Measurements from ENCODE around the gene MCL1. TPM values are rescaled to one million over a fixed set of nuclear protein-coding genes. Genes with fewer than 3 reads are reported as not detected.

The MCL1 gene
- total and polyA plus RNA-seq, 12 donors = 57.4 to 299 (median 192) TPM

- 0 to 1% (median 0%) methylated on average over 7 to 18 of the region's 18 CpGs for whole genome bisulfite sequencing, 4 donors
- peaks cover 57 to 75% of the 10 kb centered on the region in 2 donors for H3K4me1 ChIP-seq (replicated peaks in 1 of 2)
These were observed 17.4 kb downstream of the MCL1 start for GRCh38 chr1:150561974-150562445.

GRCh38 chr1:150561254-150561973 lies 18.0 kb downstream of the MCL1 start:
- Histone ChIP-seq H3K4me3 (peak overlapping the region in 3 of 4 donors; percentile 16 to 72 (median 27)), H3K27ac (peak overlapping the region; percentile 96 to 100 (median 100)), H3K9me3 (replicated peaks in 1 of 3) (no peaks in the 10 kb centered on the region), H3K27me3 (no peaks in the 10 kb centered on the region), H3K4me1 (replicated peaks in 1 of 2) (peaks cover 55 to 69% of the 10 kb centered on the region in 2 donors), H3K36me3 (replicated peaks in 1 of 2) (no peaks in the 10 kb centered on the region)
- TF ChIP-seq CTCF (IDR thresholded peaks at IDR 0.05) = peak in 3 of 6 experiments; percentile 3 to 41 (median 33)
- peak; percentile 91 to 96 for TF ChIP-seq POLR2A (IDR thresholded peaks at IDR 0.05)
- DNase-seq = peak; percentile 94 to 98 (median 97)
- WGBS, 4 donors = 0 to 2% (median 1%) methylated on average over 13 to 32 of the region's 32 CpGs
- intact Hi-C loops (cut with DNase I) = loop anchor here in 1 of 2 donors (5.0 kb wide), 1 partner anchor 61 kb away; no protein-coding TSS in a partner anchor

More at GRCh38 chr1:150561974-150562445, 17.4 kb downstream of the MCL1 start:
- no peaks in the 10 kb centered on the region for H3K27me3 ChIP-seq
- intact Hi-C loops (cut with DNase I) = loop anchor here in 1 of 2 donors (5.0 kb wide), 1 partner anchor 60 kb away; no protein-coding TSS in a partner anchor
- peak overlapping the region; percentile 96 to 100 (median 100) for H3K27ac ChIP-seq
- no peaks in the 10 kb centered on the region for H3K9me3 ChIP-seq (replicated peaks in 1 of 3)
- no peak for TF ChIP-seq CTCF (IDR thresholded peaks at IDR 0.05)
- TF ChIP-seq POLR2A (IDR thresholded peaks at IDR 0.05) = peak in 1 of 2 donors; percentile 47
- H3K4me3 ChIP-seq = peak overlapping the region in 3 of 4 donors; percentile 16 to 72 (median 27)
- H3K36me3 ChIP-seq (replicated peaks in 1 of 2) = no peaks in the 10 kb centered on the region
- DNase-seq = peak; percentile 94 to 97 (median 97)

GRCh38 chr1:150560576-150561253 lies 18.7 kb downstream of the MCL1 start:
- DNase-seq = peak; percentile 90 to 95 (median 93)
- H3K4me1 ChIP-seq (replicated peaks in 1 of 2) = peaks cover 55 to 62% of the 10 kb centered on the region in 2 donors

More at GRCh38 chr1:150560576-150561253, 18.7 kb downstream of the MCL1 start:
- TF ChIP-seq POLR2A (IDR thresholded peaks at IDR 0.05) = no peak
- peak; percentile 67 to 85 (median 80) for TF ChIP-seq CTCF (IDR thresholded peaks at IDR 0.05)
- no peaks in the 10 kb centered on the region for H3K36me3 ChIP-seq (replicated peaks in 1 of 2)
- intact Hi-C loops (cut with DNase I) = loop anchor here in 1 of 2 donors (5.0 kb wide), 1 partner anchor 62 kb away; no protein-coding TSS in a partner anchor
- H3K9me3 ChIP-seq (replicated peaks in 1 of 3) = no peaks in the 10 kb centered on the region
- peak overlapping the region; percentile 96 to 100 (median 100) for H3K27ac ChIP-seq
- H3K27me3 ChIP-seq = no peaks in the 10 kb centered on the region
- peak overlapping the region in 2 of 4 donors; percentile 27 to 72 for H3K4me3 ChIP-seq
- 15 to 29% (median 17%) methylated on average over 9 to 17 of the region's 17 CpGs for WGBS, 4 donors
